ENCODE data around the gene G6PC1.

DNA sequence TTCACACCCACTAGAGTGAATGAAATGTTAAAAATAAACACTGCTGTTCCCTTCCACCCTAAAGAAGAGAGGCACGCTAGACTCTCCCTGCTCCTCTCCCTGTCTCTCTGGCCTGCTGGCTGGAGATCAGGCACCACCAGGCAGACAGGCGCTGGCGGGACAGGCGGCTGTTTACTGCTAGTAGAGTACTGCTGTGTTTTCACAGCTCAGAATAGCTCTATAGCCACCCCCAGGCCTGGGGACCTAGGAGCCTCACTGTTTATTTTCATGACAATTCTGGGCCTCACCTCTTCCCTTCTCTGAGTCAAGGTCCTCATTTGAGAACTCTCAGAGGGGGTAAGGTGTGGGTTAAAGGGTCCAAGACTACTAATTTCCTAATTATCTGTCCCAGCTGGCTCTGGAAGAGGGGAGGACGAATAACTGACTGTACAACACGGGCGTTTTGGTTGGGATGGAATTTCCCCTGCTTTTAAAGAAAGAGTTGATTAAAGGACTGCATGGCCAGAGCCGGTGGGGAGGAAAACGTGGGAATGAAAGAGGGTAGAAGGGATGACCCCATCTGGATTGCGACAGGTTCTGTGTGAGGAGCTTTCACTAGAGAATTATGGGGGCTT, 9.0 kb upstream of the G6PC1 start:
- TF ChIP-seq NR2C2 (CRISPR knock-in tag; IDR thresholded peaks at IDR 0.05) (no peak), ESRRA (CRISPR knock-in tag; IDR thresholded peaks at IDR 0.05; ENCODE audit: borderline replicate concordance) (no peak), SP1 (CRISPR knock-in tag; conservative IDR thresholded peaks at IDR 0.05) (no peak), CBFB (CRISPR knock-in tag; IDR thresholded peaks at IDR 0.05; ENCODE audit: low read depth) (no peak), JUN (CRISPR knock-in tag; IDR thresholded peaks at IDR 0.05) (no peak)
- TF ChIP-seq, protein P1, sequence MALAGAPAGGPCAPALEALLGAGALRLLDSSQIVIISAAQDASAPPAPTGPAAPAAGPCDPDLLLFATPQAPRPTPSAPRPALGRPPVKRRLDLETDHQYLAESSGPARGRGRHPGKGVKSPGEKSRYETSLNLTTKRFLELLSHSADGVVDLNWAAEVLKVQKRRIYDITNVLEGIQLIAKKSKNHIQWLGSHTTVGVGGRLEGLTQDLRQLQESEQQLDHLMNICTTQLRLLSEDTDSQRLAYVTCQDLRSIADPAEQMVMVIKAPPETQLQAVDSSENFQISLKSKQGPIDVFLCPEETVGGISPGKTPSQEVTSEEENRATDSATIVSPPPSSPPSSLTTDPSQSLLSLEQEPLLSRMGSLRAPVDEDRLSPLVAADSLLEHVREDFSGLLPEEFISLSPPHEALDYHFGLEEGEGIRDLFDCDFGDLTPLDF (CRISPR knock-in tag; IDR thresholded peaks at IDR 0.05), result no peak
- TF ChIP-seq, protein P2, sequence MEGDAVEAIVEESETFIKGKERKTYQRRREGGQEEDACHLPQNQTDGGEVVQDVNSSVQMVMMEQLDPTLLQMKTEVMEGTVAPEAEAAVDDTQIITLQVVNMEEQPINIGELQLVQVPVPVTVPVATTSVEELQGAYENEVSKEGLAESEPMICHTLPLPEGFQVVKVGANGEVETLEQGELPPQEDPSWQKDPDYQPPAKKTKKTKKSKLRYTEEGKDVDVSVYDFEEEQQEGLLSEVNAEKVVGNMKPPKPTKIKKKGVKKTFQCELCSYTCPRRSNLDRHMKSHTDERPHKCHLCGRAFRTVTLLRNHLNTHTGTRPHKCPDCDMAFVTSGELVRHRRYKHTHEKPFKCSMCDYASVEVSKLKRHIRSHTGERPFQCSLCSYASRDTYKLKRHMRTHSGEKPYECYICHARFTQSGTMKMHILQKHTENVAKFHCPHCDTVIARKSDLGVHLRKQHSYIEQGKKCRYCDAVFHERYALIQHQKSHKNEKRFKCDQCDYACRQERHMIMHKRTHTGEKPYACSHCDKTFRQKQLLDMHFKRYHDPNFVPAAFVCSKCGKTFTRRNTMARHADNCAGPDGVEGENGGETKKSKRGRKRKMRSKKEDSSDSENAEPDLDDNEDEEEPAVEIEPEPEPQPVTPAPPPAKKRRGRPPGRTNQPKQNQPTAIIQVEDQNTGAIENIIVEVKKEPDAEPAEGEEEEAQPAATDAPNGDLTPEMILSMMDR (IDR thresholded peaks at IDR 0.05), result no peak
- TF ChIP-seq, protein P3, sequence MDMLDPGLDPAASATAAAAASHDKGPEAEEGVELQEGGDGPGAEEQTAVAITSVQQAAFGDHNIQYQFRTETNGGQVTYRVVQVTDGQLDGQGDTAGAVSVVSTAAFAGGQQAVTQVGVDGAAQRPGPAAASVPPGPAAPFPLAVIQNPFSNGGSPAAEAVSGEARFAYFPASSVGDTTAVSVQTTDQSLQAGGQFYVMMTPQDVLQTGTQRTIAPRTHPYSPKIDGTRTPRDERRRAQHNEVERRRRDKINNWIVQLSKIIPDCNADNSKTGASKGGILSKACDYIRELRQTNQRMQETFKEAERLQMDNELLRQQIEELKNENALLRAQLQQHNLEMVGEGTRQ (CRISPR knock-in tag; IDR thresholded peaks at IDR 0.05), result no peak
- TF ChIP-seq, protein P4, sequence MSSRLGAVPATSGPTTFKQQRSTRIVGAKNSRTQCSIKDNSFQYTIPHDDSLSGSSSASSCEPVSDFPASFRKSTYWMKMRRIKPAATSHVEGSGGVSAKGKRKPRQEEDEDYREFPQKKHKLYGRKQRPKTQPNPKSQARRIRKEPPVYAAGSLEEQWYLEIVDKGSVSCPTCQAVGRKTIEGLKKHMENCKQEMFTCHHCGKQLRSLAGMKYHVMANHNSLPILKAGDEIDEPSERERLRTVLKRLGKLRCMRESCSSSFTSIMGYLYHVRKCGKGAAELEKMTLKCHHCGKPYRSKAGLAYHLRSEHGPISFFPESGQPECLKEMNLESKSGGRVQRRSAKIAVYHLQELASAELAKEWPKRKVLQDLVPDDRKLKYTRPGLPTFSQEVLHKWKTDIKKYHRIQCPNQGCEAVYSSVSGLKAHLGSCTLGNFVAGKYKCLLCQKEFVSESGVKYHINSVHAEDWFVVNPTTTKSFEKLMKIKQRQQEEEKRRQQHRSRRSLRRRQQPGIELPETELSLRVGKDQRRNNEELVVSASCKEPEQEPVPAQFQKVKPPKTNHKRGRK (CRISPR knock-in tag; IDR thresholded peaks at IDR 0.05; ENCODE audit: borderline replicate concordance), result no peak
- TF ChIP-seq, protein P5, sequence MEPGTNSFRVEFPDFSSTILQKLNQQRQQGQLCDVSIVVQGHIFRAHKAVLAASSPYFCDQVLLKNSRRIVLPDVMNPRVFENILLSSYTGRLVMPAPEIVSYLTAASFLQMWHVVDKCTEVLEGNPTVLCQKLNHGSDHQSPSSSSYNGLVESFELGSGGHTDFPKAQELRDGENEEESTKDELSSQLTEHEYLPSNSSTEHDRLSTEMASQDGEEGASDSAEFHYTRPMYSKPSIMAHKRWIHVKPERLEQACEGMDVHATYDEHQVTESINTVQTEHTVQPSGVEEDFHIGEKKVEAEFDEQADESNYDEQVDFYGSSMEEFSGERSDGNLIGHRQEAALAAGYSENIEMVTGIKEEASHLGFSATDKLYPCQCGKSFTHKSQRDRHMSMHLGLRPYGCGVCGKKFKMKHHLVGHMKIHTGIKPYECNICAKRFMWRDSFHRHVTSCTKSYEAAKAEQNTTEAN (CRISPR knock-in tag; IDR thresholded peaks at IDR 0.05), result no peak
